Inflammatory macrophage treated with lipopolysaccharide for 4 hours (primary cell): ENCODE results near the gene ARHGAP4.

Experiments
- DNase-seq: peaks from one replicate; pipeline ENCODE4 v3.0.0-alpha.2; 2020

Gene ARHGAP4

GRCh38 chrX:153961292-153961691, 35.2 kb upstream of the ARHGAP4 start:
- DNase-seq = no peak

GRCh38 chrX:153960786-153961185, 34.7 kb upstream of the ARHGAP4 start:
- no peak for DNase-seq

DNA sequence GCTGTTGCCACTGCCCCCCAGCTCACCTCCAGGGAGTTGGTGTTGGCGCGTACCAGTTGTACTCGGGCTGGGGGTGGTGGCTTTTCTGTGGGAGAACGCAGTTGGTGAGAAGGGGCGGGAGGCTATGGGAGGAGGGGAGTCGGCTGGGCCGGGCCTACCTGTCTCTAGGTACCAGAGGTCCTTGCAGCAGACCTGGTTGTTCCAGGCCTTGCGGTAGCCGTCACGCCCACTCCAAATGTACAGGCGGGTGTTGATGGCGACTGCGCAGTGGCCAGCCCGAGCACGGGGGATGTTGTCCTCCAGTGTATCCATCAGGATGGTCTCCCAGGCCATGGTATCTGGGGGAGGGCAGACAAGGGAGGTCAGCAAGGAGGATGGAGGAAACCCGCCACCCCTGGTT, 34.0 kb upstream of the ARHGAP4 start:
- no peak for DNase-seq

DNA sequence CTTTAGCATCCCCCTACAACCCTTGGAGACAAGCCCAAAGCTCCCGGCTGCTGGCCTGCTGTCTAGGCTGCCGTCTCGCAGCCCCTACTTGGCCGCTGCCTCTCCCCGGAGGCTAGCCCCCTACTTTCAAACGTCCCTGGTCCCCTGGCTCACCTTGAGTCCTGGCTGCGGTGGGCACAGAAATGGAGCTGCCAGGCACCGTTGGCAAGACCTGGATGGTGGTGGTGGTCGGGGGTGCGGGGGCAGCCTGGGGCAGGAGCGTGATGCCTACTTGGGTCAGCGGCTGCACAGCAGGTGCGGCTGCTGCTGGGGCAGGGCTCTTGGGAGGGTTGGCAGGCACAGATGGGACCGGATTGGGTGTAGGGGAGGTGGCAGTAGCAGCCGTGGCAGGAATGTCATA, 33.6 kb upstream of the ARHGAP4 start:
- DNase-seq = no peak

DNA sequence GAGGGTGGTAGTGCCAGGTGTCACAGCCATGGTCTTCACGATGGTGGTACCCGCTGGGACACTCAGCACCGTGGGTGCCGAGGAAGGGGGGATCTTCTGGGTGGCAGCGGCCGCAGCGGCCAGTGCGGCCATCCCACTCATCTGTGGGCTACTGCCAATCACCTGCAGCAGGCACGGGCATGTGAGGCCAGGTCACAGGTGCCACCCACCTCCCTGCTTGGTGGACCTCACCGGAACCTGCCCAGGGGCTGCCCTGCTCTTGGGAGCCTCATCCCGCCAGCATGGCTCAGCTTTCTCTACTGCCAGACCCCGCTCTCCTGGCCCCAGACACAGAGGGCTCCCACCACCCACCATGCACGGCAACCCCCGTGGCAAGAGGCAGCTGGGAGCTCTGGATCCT, 32.5 kb upstream of the ARHGAP4 start:
- no peak for DNase-seq

GRCh38 chrX:153957224-153957623, 31.2 kb upstream of the ARHGAP4 start:
- DNase-seq = no peak

DNA sequence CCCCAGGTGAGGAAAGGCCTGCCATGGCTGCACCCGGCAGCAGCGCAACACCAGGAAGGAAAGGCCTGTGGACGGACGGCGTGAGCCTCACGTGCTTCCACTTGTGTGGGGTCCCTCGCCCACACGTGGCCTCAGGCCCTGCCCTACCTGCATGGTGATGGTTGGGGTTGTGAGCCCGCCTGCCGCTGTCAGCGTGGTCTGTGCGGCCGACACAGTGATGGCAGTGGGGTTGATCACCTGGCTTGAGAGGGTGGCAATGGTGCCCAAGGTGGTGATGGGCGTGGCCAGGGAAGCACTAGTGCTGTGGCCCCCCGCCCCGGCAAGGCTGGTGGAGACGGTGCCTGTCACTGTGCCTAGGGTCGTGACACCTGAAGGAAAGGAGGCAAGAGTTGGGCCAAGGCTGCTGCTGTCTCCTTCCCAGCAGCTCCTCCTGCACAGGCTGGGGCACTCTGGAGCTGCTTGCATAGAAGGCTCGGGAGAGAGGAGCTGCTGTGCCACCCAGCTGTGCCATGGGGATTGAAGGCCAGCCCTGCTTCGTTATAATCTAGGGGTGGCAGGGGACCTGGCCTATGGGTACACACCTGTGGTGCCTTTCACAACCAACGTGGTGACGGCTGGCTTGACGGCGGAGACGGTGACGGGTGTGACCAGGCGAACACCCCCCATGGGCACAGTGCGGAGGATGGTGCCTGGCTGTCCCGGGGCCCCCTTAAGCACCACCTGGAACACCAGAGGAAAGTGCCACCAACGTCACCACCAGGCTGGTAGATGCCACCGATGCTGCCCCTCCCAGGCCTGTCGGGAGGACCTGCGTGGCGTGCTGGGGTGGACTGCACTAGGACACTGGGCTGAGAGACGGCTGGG, 30.2 kb upstream of the ARHGAP4 start:
- no peak for DNase-seq

- DNase-seq = no peak
Measured at GRCh38 chrX:153955228-153955732, 29.2 kb upstream of the ARHGAP4 start.

- no peak for DNase-seq
Measured at GRCh38 chrX:153954558-153955227, 28.6 kb upstream of the ARHGAP4 start.

DNA sequence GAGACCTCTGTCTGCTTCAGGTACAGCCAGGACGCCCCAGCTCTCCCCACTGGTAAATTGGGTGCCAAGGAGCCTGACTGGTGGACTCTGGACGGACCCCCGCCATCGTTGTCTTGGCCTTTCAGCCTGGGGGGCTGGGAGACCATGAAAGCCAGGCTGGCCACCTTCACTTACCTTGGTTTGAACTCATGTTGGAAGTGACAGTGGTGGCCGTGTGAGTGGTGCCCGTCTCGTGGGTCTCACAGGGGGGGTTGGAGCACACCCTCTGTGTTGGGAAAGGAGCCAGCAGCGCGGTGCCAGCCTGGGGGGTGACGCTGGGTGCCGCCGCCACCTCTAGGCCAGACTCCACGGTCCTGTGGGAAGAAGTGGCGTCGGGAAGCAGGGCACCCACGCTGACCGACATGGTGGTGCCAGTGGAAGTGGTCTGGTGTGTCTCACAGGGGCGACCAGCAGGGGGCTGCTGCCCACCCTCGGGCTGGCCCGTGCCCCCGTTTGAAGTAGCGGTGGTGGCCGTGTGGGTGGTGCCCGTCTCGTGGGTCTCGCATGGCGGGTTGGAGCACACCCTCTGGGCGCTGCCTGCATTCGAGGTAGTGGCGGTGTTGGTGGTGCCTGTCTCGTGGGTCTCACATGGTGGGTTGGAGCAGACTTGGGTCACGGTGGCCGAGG, 28.0 kb upstream of the ARHGAP4 start:
- DNase-seq = no peak

DNA sequence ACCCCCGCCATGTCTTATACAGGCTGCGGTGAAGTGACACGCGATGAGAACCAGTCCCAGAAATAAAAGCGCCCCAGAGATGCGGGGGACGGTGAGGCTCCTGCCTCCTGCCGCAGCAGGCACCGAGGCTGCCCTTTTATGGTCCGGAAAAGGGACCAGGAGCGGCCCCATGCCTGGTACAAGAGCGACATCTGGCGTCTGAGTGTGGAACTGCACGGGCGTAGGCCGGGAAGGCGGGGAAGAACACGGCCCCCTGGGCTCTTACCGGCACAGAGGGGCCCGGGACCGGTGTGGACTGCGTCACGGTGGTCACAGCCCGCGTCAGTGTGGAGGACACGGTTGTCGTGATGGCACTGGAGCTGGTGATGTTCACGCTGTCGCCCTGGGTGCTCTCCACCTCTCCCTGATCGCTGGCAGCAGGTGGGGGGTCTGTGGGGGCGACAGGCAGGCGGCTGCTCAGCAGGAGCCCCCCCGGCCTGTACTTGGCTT, 27.3 kb upstream of the ARHGAP4 start:
- peak; percentile 52 for DNase-seq

GRCh38 chrX:153952373-153953026, 26.4 kb upstream of the ARHGAP4 start:
- DNase-seq = no peak

DNA sequence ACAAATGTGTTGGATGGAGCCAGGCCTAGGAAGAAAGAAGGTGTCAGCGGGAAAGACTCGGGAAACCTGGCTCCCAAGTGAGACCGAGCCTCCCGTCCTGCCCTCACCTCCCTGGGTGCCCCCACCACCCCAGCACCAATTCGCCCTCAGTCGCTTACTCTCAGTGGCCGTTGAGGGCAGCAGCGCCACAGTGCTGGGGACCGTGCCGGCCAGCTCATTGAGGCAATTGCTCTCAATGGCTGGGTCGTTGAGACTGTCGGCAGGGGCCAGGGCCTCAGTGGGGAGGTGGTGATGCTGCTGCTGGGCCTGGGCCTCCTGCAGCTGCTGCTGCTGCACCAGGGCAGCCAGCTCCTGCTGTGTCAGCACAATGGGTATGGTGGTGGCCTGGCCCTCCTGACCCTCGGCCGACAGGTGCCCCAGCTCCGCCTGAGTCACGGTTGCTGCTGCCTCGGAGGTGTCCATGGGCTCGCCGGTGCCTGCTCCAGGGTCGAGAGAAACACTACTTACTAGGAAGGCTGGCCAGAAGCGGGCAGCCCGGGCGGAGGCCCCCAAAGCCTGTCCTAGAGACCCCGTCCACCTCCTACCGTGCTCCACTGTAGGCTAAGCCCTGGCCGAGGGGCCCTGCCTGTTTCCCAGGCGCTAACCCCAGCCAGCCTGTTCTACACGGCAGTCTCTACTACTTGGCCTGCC, 25.8 kb upstream of the ARHGAP4 start:
- DNase-seq = no peak

DNA sequence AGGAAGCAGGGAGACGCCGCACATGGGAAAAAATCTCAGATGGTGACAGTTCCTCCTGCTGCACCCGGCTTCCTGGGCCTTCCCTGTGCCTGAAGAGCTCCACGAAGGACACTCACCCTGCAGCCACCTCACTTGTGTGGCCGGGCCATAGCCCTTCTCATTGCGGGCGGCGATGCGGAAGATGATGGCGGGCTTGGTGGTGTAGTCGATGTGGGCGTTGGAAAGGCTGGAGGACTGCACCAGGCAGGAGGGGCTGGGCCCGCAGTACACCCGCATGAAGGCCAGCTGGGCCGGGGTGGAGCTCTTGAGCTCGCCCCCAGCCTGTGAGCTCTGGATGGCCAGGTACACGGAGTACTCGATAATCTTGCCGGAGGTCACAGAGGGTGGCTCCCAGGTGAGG, 24.1 kb upstream of the ARHGAP4 start:
- no peak for DNase-seq

- no peak for DNase-seq
Measured at GRCh38 chrX:153948847-153949805, 23.1 kb upstream of the ARHGAP4 start.

DNA sequence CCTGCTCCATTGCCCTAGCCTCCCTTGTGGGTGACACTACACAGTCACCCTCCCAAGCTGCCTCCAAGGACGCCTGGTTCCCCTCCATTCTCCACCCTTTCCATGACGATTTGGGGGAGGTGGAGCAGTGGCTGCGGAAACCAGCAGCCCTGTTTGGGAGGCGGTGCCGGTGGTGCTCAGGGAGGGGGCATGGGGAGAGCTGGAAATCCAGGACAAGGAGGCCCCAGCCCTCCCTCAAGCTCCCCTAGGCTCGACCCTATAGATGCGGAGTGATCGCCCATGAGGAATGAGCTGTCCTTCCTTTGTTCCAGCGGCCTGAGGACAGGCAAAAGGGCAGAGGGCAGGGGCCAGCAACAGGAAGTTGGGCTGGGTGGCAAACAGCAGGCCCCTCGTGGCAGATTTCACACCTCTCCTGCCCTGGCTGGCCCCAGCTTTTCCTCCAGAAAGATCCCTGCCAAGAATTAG, 22.0 kb upstream of the ARHGAP4 start:
- no peak for DNase-seq

DNA sequence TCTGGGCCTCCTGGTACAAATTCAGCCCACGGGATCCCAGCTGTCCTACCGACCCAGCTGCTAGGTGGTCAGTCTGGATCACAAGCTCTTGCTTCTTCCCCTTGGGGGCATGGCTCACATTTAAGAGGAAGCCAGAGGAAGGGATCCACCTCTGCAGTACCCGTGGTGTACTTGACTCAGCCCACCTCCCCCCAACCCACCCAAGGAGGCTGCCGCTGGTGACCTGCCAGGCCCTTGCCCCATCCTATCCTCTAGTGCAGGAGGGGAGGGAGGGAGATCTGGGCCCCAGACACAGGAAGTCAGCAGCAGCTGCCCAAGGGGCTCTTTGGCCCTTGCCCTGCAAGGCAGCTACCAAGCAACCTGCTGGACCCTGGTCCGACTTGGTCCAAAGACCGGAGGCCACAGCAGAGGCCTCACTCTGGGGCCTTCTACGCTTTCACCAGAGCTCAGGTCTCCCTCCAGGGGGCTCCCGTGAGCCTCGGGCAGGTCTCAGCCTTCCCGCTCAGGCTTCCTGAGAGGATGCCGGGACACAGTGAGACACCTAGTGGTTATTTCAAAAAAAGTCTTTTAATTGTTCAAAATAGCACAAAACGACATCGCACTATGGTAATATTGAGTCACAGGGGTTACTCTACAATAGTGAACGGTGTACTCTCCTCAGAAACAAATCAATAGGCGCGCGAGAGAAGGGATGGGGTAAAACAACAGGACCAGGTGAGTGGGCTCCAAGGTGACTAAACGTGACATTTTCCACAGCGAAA, 21.1 kb upstream of the ARHGAP4 start:
- peak; percentile 77 for DNase-seq

DNA sequence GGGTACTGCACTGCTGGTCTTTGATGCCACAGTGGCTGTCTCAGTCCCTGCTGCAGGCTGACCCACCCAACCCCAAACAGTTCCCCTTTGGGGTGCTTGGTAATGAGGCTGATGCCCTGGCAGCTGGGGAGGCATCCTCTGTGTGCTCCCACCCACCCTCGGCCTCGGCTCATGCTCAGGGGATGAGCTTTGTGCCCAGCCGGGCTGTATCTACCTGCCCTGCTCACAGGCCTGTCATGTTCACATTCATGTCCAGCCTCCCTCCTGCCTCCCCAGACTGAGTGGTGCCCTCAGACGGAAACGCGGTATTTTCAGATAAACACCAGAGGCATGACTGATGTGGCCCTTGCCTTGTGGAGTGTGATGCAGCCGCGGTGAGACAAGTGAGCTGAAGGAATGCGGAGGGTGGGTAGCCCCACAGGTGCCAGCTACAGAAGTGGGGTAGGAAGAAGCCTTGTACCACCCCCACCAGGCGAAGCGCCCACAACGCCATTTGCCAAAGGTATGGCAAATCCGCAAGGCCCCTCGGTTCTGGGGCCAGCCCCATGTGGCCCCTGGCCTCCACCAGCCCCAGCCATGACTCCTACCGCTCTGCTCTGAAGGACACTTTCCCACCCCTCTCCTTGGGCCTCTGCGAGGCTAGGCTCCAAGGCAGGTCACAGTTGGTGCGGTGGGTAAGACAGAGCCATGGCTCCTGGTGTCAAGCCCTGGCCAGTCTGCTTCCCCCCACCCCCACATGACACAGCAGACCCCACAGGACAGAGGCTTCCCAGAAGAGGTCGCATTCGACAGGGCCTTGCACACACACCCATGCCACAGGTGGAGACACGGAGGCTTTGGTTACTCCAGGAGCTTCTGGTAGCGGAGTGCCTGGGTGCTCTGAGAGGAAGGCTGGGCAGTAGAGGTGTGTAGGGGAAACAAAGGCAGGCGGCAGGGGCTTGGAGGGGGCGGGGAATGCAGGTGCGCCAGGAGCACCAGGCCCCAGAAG, 20.2 kb upstream of the ARHGAP4 start:
- no peak for DNase-seq

DNA sequence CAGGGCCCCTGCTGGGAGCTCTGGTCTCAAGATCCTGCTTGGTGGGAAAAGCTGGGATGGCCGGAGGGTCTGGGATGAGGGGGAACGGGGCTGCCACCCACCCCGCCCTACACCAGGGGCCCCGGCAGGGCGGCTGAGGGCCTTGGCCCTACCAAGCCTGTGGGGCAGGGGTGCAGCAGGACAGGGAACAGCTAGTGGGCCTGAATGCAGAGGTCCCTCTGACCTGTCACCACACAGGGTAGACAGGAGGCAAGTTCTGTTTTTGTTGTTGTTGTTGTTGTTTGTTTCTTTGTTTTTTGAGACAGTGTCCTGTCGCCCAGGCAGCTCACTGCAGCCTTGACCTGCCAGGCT, 18.7 kb upstream of the ARHGAP4 start:
- no peak for DNase-seq
